ENCODE measurements around the gene EPDR1.
"Not testable (repeated sequence)": the region's sequence is repeated elsewhere in the genome, so short reads cannot be mapped to it uniquely, and the experiment has no call there.

Gene EPDR1

DNA sequence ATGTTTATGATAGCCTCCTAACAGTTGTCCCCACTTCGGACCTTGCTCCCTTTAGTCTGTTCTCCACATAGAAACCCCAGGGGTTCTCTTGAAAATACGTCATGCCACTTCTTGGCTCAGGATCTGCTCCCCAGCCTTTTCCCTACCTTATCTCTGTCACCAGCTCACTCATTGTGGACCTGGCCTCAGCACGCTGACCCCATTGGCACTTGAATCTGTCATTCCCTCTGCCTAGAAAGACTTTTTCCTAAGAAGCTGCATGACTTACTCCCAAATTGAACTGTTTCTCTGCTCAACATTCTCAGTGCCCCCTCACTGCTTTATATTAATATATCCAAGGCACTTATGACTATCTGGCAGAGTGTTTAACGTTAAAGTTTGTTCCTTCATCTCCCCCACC is 8.4 kb downstream of the EPDR1 start:
- no peak for DNase-seq (ENCODE audit: low read depth)

- no peak for DNase-seq (ENCODE audit: low read depth)
These were observed 9.9 kb downstream of the EPDR1 start for GRCh38 chr7:37930226-37930948.

DNA sequence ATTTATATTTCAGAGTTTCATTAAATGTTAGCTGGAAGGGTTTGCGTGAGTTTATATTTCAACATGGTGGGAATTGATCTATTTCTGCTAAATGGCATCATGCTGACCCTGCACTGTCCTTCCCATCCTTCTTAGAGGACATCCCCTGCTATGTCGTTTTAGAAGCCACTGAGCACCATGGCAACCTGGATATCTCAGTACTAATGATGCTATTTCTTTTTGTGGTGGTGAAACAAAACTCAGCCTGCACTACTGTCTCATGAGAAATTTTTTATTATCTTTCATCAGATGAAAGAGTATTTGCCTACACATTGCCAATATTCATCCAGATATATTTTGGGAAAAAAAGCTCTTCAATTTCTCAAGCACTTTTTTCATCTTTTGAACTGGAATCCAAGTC is 12.1 kb downstream of the EPDR1 start:
- DNase-seq (ENCODE audit: low read depth): no peak

DNA sequence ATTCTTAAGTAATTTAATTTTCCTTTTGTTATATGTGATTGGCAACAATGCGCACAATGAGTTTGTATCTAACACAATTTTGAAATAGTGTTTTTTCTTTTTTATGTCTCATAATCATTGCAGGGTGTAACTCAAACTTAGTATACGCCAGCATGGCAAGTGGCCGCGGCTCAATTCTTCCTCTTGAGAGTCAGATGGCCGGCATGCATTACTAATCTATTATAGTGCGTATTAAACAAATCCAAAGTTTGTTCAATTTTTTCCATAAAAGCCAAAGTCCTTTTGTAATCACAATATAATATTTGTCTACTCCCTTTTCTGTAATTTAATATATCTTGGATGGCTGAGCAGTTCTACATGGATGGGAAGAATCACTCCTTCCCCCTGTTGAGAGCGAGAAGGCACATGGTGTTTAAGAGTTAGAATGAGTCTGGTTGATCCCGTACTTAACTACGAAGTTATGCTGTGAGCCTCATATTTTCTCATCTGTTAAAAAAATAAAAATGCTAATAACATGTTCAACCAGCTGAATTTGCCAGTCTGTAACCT is 12.7 kb downstream of the EPDR1 start:
- no peak for DNase-seq (ENCODE audit: low read depth)

DNA sequence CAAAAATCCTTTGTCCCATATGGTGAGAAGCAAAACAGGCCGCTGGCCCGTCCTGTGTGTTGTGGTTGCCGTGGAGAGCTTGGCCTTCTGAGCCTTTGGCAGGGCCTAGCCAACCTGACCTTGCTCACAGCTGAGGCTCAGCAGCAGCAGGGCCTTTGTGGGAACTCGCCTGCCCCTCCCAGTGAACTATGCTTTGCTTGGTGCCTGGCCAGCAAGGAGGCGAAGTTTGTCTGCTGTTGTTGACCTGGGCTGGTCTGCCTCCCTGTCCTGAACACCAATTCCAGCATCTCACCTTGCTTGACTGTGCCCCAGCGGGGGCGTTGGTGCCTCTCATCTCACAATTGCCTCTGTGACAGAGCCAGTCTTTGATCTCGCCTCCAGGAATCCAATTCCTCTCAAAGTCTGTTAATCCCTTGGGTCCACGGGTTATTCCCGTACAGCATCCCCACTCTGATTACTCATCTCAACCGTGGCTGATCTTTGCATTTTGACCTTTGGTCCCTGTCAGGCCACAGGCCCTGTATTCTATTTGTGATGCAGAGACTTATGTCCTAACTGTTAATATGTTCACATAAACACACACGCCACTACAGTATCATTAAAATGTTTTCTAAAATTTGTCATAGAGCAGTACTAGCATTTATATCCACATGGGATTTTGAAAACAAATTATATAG is 22.6 kb downstream of the EPDR1 start:
- DNase-seq (ENCODE audit: low read depth): no peak

DNA sequence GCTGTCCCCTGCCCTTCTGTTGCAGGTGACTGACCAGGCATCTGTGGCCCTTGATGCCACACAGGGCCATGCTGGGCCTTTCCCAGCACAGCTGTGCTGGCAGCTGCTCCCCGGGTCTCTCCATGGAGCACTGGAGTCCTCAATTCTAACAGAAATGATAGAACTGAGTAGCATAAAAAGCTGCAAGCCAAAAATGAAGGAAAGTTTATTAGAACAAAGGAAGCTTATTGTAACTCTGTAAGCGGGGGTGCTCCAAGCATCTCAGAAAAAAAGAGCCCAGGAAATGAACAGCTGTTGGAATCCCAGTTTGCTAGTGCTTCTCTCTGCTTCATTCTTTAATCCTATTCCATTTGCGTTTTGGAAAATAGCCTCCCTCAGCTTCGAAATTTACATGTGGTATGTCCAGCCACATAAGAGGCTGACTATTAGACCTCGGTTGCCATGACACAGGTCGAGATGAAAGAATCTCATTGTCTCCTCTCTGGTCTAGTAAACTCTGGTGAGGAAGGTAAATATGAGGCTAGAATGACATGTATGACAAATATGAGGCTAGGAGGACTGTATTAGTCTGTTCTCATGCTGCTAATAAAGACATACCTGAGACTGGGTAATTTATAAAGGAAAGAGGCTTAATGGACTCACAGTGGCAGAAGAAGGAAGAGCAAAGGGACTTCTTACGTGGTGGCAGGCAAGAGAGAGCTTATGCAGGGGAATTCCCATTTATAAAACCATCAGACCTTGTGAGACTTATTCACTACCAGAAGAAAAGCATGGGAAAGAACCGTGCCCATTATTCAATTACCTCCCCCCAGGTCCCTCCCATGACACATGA is 23.7 kb downstream of the EPDR1 start:
- DNase-seq (ENCODE audit: low read depth): no peak

DNA sequence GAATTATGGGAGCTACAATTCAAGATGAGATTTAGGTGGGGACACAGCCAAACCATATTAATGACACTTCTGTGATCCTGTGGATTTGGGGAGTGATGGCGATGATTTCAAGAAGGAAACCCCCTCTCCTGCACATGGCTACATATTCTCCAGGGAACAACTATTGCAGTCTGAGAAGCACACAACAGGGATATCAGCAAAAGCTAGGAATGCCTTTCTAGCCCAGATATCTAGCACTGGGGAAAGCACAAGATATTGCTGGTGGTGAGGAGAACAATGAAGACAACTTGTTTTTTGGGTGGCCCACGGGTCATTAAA is 24.3 kb downstream of the EPDR1 start:
- no peak for DNase-seq (ENCODE audit: low read depth)

DNA sequence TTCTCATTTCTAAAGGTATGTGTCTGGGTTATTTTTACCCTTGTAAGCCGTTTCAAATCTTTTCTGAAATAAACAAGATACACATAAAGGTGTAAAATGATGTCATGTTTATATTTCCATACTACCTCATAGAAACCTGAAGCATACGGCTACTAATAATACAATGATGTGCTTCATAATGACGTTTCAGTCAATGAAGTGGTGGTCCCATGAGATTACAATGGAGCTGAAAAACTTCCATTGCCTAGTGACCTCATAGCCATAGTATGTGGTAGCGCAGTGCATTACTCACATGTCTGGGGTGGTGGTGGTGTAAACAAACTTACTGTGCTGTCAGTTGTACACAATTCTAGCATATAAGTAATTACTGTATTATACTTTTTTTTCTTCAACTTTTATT is 24.9 kb downstream of the EPDR1 start:
- DNase-seq (ENCODE audit: low read depth): no peak

GRCh38 chr7:37947138-37947940 is 26.9 kb downstream of the EPDR1 start:
- no peak for DNase-seq (ENCODE audit: low read depth)

GRCh38 chr7:37947941-37948210 is 27.4 kb downstream of the EPDR1 start:
- DNase-seq (ENCODE audit: low read depth): no peak

GRCh38 chr7:37952240-37952639 is 31.8 kb downstream of the EPDR1 start:
- no peak for DNase-seq (ENCODE audit: low read depth)

DNA sequence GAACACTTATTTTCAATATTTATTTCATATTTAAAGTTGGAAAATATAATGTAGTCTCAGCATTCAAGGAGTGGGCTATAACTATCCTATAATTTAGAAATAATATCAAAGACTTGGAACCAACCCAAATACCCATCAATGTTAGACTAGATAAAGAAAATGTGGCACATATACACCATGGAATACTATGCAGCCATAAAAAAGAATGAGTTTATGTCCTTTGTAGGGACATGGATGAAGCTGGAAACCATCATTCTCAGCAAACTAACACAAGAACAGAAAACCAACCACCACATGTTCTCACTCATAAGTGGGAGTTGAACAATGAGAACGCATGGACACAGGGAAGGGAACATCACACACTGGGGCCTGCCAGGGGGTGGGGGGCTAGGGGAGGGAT is 33.8 kb downstream of the EPDR1 start:
- not testable (repeated sequence) for DNase-seq (ENCODE audit: low read depth)

- no peak for DNase-seq (ENCODE audit: low read depth)
These were observed 36.4 kb downstream of the EPDR1 start for GRCh38 chr7:37956791-37957190.

- no peak for DNase-seq (ENCODE audit: low read depth)
These were observed 37.0 kb downstream of the EPDR1 start for GRCh38 chr7:37957221-37957970.

- peak; percentile 48 for DNase-seq (ENCODE audit: low read depth)
These were observed 40.0 kb downstream of the EPDR1 start for GRCh38 chr7:37960483-37960882.

DNA sequence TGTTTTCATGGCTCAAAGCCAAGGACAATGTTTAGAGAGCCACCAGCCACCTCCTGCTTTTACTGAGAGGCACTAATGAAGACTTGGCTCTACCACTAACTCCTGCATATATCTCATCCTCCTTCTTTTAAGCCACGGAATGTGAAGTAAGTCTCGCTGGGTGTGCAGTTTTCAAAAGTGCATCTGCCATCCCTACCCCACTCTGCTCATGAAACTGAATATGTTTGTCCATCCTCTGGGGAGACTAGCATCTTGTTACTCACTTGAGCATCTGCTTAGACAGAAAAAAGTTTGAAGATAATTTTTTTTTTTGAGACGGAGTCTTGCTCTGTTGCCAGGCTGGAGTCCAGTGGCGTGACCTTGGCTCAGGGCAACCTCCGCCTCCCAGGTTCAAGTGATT is 40.8 kb downstream of the EPDR1 start:
- DNase-seq (ENCODE audit: low read depth): no peak

DNA sequence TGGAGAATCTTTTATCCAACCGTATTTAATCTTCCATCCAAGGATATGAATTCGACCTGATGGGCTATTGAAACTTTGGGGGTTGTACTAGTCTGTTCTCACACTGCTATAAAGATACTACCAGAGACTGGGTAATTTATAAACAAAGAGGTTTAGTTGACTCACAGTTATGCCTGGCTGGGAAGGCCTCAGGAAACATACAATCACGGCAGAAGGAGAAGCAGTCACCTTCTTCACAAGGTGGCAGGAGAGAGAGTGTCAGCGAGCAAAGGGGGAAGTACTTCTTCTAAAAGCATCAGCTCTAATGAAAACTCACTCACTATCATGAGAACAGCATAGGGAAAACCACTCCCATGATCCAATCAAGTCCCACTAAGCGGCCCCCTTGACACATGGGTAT is 43.8 kb downstream of the EPDR1 start:
- no peak for DNase-seq (ENCODE audit: low read depth)

GRCh38 chr7:37970211-37970610 is 49.8 kb downstream of the EPDR1 start:
- no peak for DNase-seq (ENCODE audit: low read depth)

GRCh38 chr7:37971491-37971890 is 51.1 kb downstream of the EPDR1 start:
- DNase-seq (ENCODE audit: low read depth): no peak

DNA sequence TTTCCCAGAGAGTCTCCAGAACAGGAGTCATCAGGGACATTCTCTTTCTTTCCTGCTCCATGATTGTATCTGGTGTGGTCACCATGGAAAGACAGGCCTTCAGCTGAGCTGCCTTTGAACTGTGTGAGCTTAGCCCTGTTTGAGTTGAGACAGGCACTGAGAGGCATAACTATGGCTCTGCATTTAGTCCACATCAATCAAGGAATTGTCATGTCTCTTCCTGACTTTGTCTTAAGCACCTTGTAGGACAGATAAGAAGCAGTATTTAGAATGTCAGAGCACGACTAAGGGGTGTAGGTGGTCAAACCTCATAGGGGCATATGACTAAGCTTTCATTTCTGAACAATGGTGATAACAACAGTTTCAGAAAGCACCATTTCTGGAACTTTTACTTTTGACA is 53.5 kb downstream of the EPDR1 start:
- DNase-seq (ENCODE audit: low read depth): no peak

- no peak for DNase-seq (ENCODE audit: low read depth)
These were observed 54.3 kb downstream of the EPDR1 start for GRCh38 chr7:37974711-37975110.

- no peak for DNase-seq (ENCODE audit: low read depth)
These were observed 56.8 kb downstream of the EPDR1 start for GRCh38 chr7:37977243-37977642.

Data from GM04504 (cell line).